ENCODE data around the gene TET3.

TET3 gene

DNA sequence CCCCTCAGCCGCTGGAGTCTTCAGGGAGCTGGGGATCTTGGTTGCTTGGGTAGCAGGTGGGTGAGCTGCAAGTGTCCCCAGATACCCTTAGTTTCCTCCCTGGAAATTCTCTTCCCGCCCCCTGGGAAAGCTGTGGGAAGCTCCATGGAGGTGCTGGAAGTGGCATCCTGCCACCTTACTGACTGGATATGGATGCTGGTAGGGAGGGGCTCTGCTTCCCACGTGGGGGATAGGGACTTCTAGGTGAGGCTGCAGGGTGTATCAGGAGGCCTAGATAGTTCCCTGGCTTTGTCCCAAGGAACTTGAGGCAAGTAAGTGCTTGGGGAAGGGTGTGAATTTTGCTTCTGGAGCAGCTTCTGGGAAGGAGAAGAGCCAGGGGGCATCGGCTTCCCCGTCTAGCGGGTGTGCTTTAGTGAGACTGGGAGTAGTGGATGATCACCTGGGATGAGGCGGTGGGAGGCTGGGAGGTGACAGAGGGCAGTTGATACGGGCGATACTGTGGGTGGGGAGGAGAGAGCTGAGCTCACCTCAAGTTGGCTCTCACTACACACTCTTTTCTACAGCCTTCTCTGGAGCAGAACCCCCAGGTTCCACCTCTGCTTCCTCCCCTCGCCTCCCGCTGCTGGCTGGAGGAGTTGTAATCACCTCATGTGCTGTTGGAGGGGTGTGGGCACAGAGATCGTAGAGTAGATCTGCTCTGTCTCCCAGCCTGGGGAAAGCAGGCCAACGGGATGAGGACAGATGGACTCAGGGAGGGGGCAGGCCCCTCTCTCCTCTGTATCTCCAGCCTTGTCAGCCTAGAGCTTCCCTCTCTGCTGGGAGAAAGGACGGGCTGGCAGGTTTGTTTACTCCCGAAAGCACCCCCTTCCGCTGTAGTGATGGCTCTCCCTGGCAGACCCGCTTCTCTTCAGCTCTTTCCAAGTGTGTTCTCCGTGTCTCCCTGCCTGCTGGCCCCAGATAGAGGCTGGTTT lies 19.8 kb downstream of the TET3 start:
- DNase-seq (ENCODE audit: low read depth in 2 of 2): no peak

DNA sequence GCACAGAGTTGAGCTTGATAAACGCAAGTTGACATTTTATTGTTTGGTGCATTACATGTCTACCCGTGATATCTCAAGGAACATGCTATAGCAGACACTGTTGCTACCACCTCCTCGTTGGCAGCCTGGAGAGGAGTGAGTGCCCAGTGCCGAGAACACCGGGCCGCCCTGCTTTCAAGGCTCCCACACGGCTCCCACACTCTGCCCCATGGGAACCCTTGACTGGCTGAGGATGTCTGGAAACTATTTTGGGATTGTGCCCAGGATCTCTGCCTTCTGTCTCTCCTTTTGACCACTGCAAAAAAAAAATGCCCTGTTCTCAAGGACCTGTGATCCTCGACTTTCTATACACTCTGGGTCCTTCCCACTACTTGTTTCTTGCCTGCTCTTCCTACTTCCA lies 21.1 kb downstream of the TET3 start:
- no peak for DNase-seq (ENCODE audit: low read depth in 2 of 2)

DNA sequence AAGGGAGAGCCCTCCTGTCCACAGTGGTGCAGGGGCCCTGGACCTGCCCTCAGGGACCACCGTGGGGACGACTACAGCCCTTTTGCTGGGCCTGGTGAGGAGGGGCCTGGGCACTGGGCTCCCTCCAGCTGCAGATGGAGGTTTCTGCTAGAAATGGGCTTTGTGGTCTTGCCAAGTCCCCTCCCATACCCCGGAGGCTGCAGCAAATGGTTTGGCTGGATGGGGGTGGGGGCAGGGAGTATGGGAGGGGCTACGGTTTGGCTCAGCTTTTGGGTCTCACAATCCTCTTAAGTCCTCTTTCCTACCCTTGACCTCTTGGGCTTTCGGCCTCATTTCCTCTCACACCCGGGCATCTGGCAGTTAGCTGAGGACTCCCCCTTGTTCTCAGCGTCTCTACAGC lies 21.7 kb downstream of the TET3 start:
- DNase-seq (ENCODE audit: low read depth in 2 of 2): no peak

GRCh38 chr2:74007121-74007520 lies 22.4 kb downstream of the TET3 start:
- no peak for DNase-seq (ENCODE audit: low read depth in 2 of 2)

- DNase-seq (ENCODE audit: low read depth in 2 of 2): no peak
Measured at GRCh38 chr2:74007711-74008110, 23.0 kb downstream of the TET3 start.

GRCh38 chr2:74008761-74009395 lies 24.2 kb downstream of the TET3 start:
- no peak for DNase-seq (ENCODE audit: low read depth in 2 of 2)

DNA sequence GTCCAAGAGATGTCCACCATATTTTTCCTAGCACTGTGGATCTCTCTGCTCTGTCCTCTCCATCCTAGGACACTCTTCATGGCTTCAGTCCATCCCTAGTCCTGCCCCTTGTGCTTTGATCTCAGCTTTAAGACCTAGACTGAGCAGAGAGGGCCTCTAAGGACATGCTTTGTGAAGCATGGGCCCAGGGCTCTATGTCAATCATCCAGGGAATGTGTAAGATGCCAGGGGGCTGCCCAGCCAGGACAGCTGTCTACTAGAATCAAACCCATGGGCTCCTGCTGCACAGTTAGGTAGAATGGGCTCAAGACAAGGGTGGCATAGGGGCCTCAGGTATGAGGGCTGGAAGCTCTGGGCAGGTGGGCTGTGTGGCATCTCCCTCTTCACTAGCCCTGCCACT lies 24.9 kb downstream of the TET3 start:
- DNase-seq (ENCODE audit: low read depth in 2 of 2): no peak

DNA sequence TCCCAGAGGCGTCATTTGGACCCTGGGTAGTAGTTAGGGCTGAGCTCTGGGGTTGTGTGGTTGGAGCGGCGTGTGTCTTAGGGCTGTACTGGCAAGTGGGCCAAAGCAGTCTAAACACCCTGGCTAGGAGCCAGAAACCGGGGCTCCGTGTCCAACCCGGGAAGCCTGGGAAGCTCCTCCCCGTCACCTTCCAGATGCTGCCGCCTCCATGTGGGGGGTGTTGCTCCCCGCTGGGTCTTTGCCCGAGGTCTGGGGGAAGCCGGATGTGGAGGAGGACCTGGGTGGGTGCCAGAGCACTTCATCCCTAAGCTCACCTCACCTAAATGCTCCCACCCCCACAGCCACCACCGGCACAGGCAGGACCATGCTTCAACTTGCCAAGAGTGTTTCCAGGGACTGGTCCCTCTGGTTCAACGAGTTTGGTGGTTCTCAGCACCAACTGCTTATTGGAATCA lies 25.4 kb downstream of the TET3 start:
- no peak for DNase-seq (ENCODE audit: low read depth in 2 of 2)

- no peak for DNase-seq (ENCODE audit: low read depth in 2 of 2)
Measured at GRCh38 chr2:74011246-74011645, 26.5 kb downstream of the TET3 start.

GRCh38 chr2:74014813-74015212 lies 30.1 kb downstream of the TET3 start:
- no peak for DNase-seq (ENCODE audit: low read depth in 2 of 2)

DNA sequence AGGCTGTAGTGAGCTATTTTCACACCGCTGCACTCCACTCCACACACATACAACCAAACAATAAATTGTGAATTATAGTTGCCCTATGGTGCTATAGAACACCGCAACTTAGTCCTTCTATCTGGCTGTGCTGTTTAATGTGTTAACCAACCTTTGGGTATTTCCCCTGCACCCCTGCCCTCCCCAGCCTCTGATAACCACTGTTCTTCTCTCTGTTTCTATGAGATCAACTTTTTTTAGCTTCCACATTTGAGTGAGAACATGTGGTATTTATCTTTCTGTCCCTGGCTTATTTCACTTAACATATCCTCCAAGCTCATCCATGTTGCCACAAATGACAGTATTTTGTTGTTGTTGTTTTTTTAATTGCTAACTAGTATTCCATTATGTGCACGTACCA lies 32.5 kb downstream of the TET3 start:
- DNase-seq (ENCODE audit: low read depth in 2 of 2): no peak

- no peak for DNase-seq (ENCODE audit: low read depth in 2 of 2)
Measured at GRCh38 chr2:74019516-74019915, 34.8 kb downstream of the TET3 start.

- DNase-seq (ENCODE audit: low read depth in 2 of 2): no peak
Measured at GRCh38 chr2:74020702-74021406, 36.1 kb downstream of the TET3 start.

- no peak for DNase-seq (ENCODE audit: low read depth in 2 of 2)
Measured at GRCh38 chr2:74021407-74021755, 36.7 kb downstream of the TET3 start.

DNA sequence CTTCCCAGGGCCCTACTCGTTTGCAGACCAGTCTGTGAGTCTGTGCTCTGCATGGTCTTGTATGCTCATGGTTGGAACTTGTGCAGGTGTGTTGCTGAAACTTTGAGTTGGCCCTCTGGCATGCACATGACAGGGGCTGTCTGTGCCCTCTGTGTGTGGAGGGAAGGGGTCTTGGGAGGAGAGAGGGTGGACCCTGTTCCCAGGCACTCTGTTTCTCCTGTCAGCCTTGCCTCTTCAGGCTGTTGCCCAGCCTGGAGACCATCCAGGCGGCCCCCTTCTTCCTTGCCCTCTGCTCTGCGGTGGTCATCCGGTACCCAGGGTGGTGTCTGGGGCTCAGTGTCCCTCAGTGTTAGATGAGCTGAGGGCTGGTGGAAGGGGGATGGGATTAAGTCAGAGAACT lies 39.5 kb downstream of the TET3 start:
- no peak for DNase-seq (ENCODE audit: low read depth in 2 of 2)

GRCh38 chr2:74025971-74026612 lies 41.4 kb downstream of the TET3 start:
- DNase-seq (ENCODE audit: low read depth in 2 of 2): peak in 1 of 2 donors; percentile 13

- DNase-seq (ENCODE audit: low read depth in 2 of 2): no peak
Measured at GRCh38 chr2:74026687-74027241, 42.1 kb downstream of the TET3 start.

DNA sequence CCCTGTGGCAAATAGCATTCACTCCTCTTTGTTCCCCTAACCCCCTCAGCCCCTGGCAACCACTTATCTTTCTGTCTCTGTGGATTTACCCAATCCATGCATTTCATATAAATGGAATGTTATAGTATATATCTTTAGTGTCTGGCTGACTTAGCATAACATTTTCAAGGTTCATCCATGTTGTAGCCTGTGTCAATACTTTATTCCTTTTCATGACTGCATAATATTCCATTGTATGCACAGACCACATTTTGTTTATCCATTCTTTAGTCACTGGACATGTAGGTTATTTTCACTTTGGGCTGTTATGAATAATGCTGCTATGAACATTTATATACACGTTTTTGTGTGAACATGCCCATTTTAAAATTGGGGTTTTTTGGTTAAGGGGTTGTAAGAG lies 42.8 kb downstream of the TET3 start:
- DNase-seq (ENCODE audit: low read depth in 2 of 2): no peak

DNA sequence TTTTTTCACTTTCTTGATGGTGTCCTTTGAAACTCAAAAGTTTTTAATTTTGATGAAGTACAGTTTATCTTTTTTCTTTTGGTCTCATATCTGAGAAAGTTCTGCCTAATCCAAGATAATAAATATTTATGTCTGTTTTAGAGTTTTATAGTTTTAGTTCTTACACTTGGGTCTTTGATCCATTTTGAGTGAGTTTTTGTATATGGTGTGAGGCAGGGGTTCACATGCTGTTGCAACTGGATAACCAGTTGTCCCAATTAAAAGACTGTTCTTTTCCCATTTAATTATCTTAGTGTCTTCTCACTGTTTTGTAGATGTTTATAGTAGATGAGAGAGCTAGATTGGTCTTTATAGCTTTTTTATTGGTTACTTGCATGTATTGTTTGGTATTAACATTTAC lies 43.6 kb downstream of the TET3 start:
- no peak for DNase-seq (ENCODE audit: low read depth in 2 of 2)

DNA sequence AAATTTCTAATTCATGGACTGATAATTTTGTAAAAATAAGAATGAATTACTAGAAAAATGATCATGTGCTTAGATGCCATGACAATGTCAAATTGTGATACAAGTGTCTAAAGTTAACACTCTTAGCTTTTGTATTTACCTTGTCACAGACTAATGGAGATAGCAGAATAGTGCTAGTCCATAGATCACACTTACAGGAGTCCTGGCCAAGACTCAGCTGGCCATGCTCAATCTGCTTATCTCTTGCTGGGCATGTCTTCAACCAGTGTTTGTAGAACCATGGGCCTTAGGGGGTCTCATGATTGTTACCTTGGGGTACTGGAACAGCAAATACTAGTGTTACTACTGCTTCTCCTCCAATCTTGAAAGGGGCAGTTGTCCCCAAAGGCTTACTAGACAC lies 44.0 kb downstream of the TET3 start:
- no peak for DNase-seq (ENCODE audit: low read depth in 2 of 2)

GRCh38 chr2:74029714-74030397 lies 45.1 kb downstream of the TET3 start:
- no peak for DNase-seq (ENCODE audit: low read depth in 2 of 2)

All from stimulated activated CD8-positive, alpha-beta memory T cell treated with anti-CD3 and anti-CD28 coated beads, Interleukin-7, amount 100 ng/mL, for 4 hours (primary cell).